PC-3 (cell line): ENCODE measurements around the gene GPATCH3. TPM values are rescaled to one million over a fixed set of nuclear protein-coding genes. Genes with fewer than 3 reads are reported as not detected.

Source experiments
- ATAC-seq: fragments of 200-7000 bp; cut with Tn5 transposase; 2 replicates; pipeline ENCODE4 v1.9.1; 2020; ENCODE audit warnings: mild to moderate bottlenecking, moderate library complexity
- BruUV-seq: library from RNA; stranded (reverse); fragments of 400-500 nt; replicated peaks from 2 replicates; lab custom pipeline; 2021; lab: Mats Ljungman, UMichigan
- CTCF ChIA-PET: fragments of 300-600 bp; sonication (Branson Sonifier 250); formaldehyde crosslinking; loops from one replicate; lab custom pipeline; 2022; ENCODE audit warnings: antibody characterized with exemption; lab: Charles Lee
- POLR2A ChIA-PET: fragments of 300-600 bp; sonication (Branson Sonifier 250); formaldehyde crosslinking; loops from one replicate; lab custom pipeline; 2022; ENCODE audit warnings: antibody characterized with exemption; ENCODE audit not compliant: unreplicated experiment; lab: Charles Lee
- DNase-seq: peaks from one replicate; pipeline ENCODE4 v3.0.0-alpha.2; 2015
- H2AFZ ChIP-seq: fragments of 300-600 bp; sonication (generic); 2 replicates; pipeline ENCODE4 v1.6.0; 2016; ENCODE audit warnings: antibody characterized with exemption, low read length
- H3F3A ChIP-seq: fragments of 300-600 bp; sonication (generic); one replicate; pipeline ENCODE4 v1.6.0; 2017; ENCODE audit warnings: antibody characterized with exemption, low read length, control low read depth, mild to moderate bottlenecking; ENCODE audit not compliant: unreplicated experiment
- H3K27ac ChIP-seq: fragments of 300-600 bp; sonication (generic); 2 replicates; pipeline ENCODE4 v1.5.1; 2016; ENCODE audit warnings: mild to moderate bottlenecking, low read length
- H3K27me3 ChIP-seq: fragments of 300-600 bp; sonication (generic); 2 replicates; pipeline ENCODE4 v1.6.1; 2016; ENCODE audit warnings: low read length, mixed read lengths
- H3K36me3 ChIP-seq: fragments of 300-600 bp; sonication (generic); 2 replicates; pipeline ENCODE4 v1.6.1; 2016; ENCODE audit warnings: low read depth, mixed run types, low read length, mixed read lengths
- H3K4me1 ChIP-seq: fragments of 300-600 bp; sonication (generic); 2 replicates; pipeline ENCODE4 v1.5.1; 2016; ENCODE audit warnings: low read length; ENCODE audit not compliant: insufficient read depth
- H3K4me2 ChIP-seq: fragments of 300-600 bp; sonication (generic); 2 replicates; pipeline ENCODE4 v1.6.0; 2016; ENCODE audit warnings: low read length
- H3K4me3 ChIP-seq: fragments of 300-600 bp; sonication (generic); 2 replicates; pipeline ENCODE4 v1.5.1; 2016; ENCODE audit warnings: mild to moderate bottlenecking, low read length, mixed read lengths
- H3K79me2 ChIP-seq: fragments of 300-600 bp; sonication (generic); 2 replicates; pipeline ENCODE4 v1.6.1; 2017; ENCODE audit warnings: low read length, mixed read lengths
- H3K9ac ChIP-seq: fragments of 300-600 bp; sonication (generic); 2 replicates; pipeline ENCODE4 v1.6.0; 2016; ENCODE audit warnings: mild to moderate bottlenecking, low read length
- H3K9me2 ChIP-seq: fragments of 300-600 bp; sonication (generic); replicated peaks from 2 replicates; pipeline ENCODE4 v1.6.1; 2016; ENCODE audit warnings: mixed run types, low read length, mixed read lengths
- H3K9me3 ChIP-seq: fragments of 300-600 bp; sonication (generic); 2 replicates; pipeline ENCODE4 v1.6.1; 2016; ENCODE audit warnings: low read length, mixed read lengths
- H4K20me1 ChIP-seq: fragments of 300-600 bp; sonication (generic); 2 replicates; pipeline ENCODE4 v1.6.1; 2016; ENCODE audit warnings: low read length, mixed read lengths
- EZH2 ChIP-seq: fragments of 300-600 bp; sonication (generic); IDR thresholded peaks from one replicate; pipeline ENCODE4 v1.6.1; 2017; ENCODE audit warnings: antibody characterized with exemption, mild to moderate bottlenecking, low read length; ENCODE audit not compliant: unreplicated experiment
- EZH2phosphoT487 ChIP-seq: fragments of 300-600 bp; sonication (generic); IDR thresholded peaks from 2 replicates; pipeline ENCODE4 v1.6.1; 2018; ENCODE audit warnings: mild to moderate bottlenecking, antibody characterized with exemption, low read length, borderline replicate concordance
- intact Hi-C: fragments of 100-400 bp; cut with micrococcal nuclease; formaldehyde crosslinking; loops from 2 replicates; pipeline ENCODE4 v1.9.0; 2023
- total RNA-seq: library from RNA; depleted of rRNA; stranded (reverse); fragments of >200 nt; gene quantifications from 2 replicates; pipeline ENCODE4 v1.2.3, GENCODE V29; 2014
- TF ChIP-seq, protein P1 (sequence below): fragments of 300-600 bp; sonication (generic); conservative IDR thresholded peaks from 2 replicates; pipeline ENCODE4 v1.5.1; 2017; ENCODE audit warnings: antibody characterized with exemption, low read depth, mild to moderate bottlenecking, low read length

Gene GPATCH3
- total RNA-seq, 1 experiment from 2014 or later: 18.8 TPM

DNA sequence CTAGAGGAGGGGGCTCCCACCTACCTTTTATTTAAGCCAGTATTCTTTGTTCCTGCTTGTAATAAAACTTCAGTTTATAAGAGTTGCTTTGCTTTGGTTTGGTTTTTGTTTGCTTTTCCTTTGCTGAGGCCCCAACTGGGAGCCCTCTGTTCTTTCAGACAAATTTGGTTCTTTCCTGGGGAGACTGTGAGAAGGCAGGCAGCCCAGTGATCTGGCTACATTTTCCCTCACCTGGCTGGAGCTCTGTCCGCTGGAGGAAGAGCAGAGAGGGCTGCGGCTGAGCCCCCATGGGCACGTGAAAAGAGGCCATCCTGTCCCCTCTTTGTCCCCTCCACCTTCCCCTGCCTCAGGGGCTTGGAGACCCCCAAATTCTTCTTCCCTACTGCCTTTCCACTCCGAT is 44.6 kb downstream of the GPATCH3 start:
- H3K4me1 ChIP-seq: peaks cover 51% of the 10 kb centered on the region
- no peaks in the 10 kb centered on the region for H4K20me1 ChIP-seq
- DNase-seq (no peak), ATAC-seq (no peak)
- H3K9me2 ChIP-seq: no peaks in the 10 kb centered on the region
- no peaks in the 10 kb centered on the region for H3K27me3 ChIP-seq
- no peak overlapping the region for H3K4me3 ChIP-seq
- CTCF ChIA-PET: no interaction called here
- H3K79me2 ChIP-seq: no peaks in the 10 kb centered on the region
- 0 out of 2 replicates have a peak overlapping the region, but pooled peaks have one; percentile 4 for H3K27ac ChIP-seq
- intact Hi-C loops: no loop called here
- no peak for TF ChIP-seq EZH2phosphoT487
- TF ChIP-seq EZH2: no peak
- TF ChIP-seq, protein P1, sequence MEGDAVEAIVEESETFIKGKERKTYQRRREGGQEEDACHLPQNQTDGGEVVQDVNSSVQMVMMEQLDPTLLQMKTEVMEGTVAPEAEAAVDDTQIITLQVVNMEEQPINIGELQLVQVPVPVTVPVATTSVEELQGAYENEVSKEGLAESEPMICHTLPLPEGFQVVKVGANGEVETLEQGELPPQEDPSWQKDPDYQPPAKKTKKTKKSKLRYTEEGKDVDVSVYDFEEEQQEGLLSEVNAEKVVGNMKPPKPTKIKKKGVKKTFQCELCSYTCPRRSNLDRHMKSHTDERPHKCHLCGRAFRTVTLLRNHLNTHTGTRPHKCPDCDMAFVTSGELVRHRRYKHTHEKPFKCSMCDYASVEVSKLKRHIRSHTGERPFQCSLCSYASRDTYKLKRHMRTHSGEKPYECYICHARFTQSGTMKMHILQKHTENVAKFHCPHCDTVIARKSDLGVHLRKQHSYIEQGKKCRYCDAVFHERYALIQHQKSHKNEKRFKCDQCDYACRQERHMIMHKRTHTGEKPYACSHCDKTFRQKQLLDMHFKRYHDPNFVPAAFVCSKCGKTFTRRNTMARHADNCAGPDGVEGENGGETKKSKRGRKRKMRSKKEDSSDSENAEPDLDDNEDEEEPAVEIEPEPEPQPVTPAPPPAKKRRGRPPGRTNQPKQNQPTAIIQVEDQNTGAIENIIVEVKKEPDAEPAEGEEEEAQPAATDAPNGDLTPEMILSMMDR: no peak
- no peaks in the 10 kb centered on the region for H3K9me3 ChIP-seq
- BruUV-seq: no TSS peak
- no peak overlapping the region for H3K4me2 ChIP-seq
- no peak overlapping the region for H2AFZ ChIP-seq
- H3K36me3 ChIP-seq: peaks cover 32% of the 10 kb centered on the region
- no peak overlapping the region for H3K9ac ChIP-seq
- POLR2A ChIA-PET: interaction anchor here (0.6 kb wide), 1 partner anchor 929 kb away, joined by 4 read pairs; no protein-coding TSS in a partner anchor
- H3F3A ChIP-seq: no peaks in the 10 kb centered on the region

- intact Hi-C loops: no loop called here
- peaks cover 54% of the 10 kb centered on the region for H3K4me1 ChIP-seq
- POLR2A ChIA-PET: no interaction called here
Observed at GRCh38 chr1:26854906-26855305, 45.4 kb downstream of the GPATCH3 start.

DNA sequence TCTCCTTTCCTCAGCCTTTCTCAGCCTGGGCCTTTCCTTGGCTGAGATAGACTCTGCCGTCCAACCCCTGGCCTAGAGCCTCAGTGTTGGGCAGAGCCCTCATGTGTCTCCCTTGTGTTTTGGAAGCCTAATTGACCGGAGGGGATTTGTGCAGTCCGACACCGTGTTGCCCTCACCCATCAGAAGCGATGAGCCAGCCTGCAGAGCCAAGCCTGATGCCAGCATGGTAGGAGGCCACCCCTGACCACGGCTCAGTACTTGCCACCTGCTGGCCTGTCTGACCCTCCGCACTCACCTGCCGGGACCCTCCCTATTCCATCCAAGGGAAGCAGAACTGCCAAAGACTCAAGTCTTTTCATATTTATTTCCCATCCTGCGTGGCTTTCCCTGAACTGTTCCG is 46.7 kb downstream of the GPATCH3 start:
- peak overlapping the region; percentile 48 for H3K9ac ChIP-seq
- peaks cover 5% of the 10 kb centered on the region for H3F3A ChIP-seq
- no peak overlapping the region for H2AFZ ChIP-seq
- no peak for TF ChIP-seq EZH2phosphoT487
- TF ChIP-seq, protein P1: no peak
- no peak for TF ChIP-seq EZH2
- H3K79me2 ChIP-seq: no peaks in the 10 kb centered on the region
- POLR2A ChIA-PET: no interaction called here
- no peak for DNase-seq
- H3K9me3 ChIP-seq: no peaks in the 10 kb centered on the region
- no peaks in the 10 kb centered on the region for H3K27me3 ChIP-seq
- peak overlapping the region; percentile 89 for H3K27ac ChIP-seq
- H3K4me1 ChIP-seq: peaks cover 57% of the 10 kb centered on the region
- no peak overlapping the region for H3K4me3 ChIP-seq
- peaks cover 41% of the 10 kb centered on the region for H3K36me3 ChIP-seq
- BruUV-seq: no TSS peak
- H4K20me1 ChIP-seq: no peaks in the 10 kb centered on the region
- no peaks in the 10 kb centered on the region for H3K9me2 ChIP-seq
- peak overlapping the region; percentile 44 for H3K4me2 ChIP-seq
- CTCF ChIA-PET: no interaction called here
- intact Hi-C loops: loop anchor here (1.0 kb wide), 2 partner anchors 9 to 25 kb away; no protein-coding TSS in a partner anchor
- no peak for ATAC-seq

More at GRCh38 chr1:26854906-26855305, 45.4 kb downstream of the GPATCH3 start:
- DNase-seq (no peak), ATAC-seq (no peak)
- no peak for TF ChIP-seq EZH2phosphoT487
- TF ChIP-seq, protein P1: no peak
- TF ChIP-seq EZH2: no peak
- Histone ChIP-seq H4K20me1 (no peaks in the 10 kb centered on the region), H3K9ac (no peak overlapping the region), H3K36me3 (peaks cover 40% of the 10 kb centered on the region), H3K27me3 (no peaks in the 10 kb centered on the region), H3K27ac (peak overlapping the region; percentile 89; the same call in 1 of the 2 replicates), H3K79me2 (no peaks in the 10 kb centered on the region), H3K9me2 (no peaks in the 10 kb centered on the region), H2AFZ (no peak overlapping the region), H3K4me3 (no peak overlapping the region), H3K4me2 (no peak overlapping the region), H3F3A (no peaks in the 10 kb centered on the region), H3K9me3 (no peaks in the 10 kb centered on the region)
- CTCF ChIA-PET: no interaction called here
- BruUV-seq: no TSS peak
